SH-SY5Y (cell line): ENCODE results near the gene PCDHGA10.

Experiments
- GATA2 ChIP-seq: IDR thresholded peaks from 2 replicates; pipeline ENCODE4 v1.6.1; 2011; ENCODE audit warnings: mild to moderate bottlenecking, low read depth, low read length
- GATA3 ChIP-seq: IDR thresholded peaks from 2 replicates; pipeline ENCODE4 v1.6.1; 2011; ENCODE audit warnings: low read depth, mild to moderate bottlenecking, low read length, moderate library complexity

DNA sequence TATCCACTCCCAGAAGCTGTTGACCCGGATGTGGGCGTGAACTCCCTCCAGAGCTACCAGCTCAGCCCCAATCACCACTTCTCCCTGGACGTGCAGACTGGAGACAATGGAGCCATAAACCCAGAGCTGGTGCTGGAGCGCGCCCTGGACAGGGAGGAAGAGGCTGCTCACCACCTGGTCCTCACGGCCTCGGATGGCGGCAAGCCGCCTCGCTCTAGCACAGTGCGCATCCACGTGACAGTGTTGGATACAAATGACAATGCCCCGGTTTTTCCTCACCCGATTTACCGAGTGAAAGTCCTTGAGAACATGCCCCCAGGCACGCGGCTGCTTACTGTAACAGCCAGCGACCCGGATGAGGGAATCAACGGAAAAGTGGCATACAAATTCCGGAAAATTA lies 19.5 kb upstream of the PCDHGA10 start:
- TF ChIP-seq GATA3 (no peak), GATA2 (no peak)
